Stimulated activated CD8-positive, alpha-beta memory T cell treated with anti-CD3 and anti-CD28 coated beads, Interleukin-4, amount 100 ng/mL, for 4 hours (primary cell): ENCODE measurements around the gene ATXN7L2.
"Not testable (repeated sequence)": the region's sequence is repeated elsewhere in the genome, so short reads cannot be mapped to it uniquely, and the experiment has no call there.

Source experiments
- DNase-seq, 2 donors: peaks; one replicate each; pipeline ENCODE4 v3.0.0-alpha.2; 2020; ENCODE audit warnings: low read depth in 2 of 2, low spot score in 1 of 2

Gene ATXN7L2, protein sequence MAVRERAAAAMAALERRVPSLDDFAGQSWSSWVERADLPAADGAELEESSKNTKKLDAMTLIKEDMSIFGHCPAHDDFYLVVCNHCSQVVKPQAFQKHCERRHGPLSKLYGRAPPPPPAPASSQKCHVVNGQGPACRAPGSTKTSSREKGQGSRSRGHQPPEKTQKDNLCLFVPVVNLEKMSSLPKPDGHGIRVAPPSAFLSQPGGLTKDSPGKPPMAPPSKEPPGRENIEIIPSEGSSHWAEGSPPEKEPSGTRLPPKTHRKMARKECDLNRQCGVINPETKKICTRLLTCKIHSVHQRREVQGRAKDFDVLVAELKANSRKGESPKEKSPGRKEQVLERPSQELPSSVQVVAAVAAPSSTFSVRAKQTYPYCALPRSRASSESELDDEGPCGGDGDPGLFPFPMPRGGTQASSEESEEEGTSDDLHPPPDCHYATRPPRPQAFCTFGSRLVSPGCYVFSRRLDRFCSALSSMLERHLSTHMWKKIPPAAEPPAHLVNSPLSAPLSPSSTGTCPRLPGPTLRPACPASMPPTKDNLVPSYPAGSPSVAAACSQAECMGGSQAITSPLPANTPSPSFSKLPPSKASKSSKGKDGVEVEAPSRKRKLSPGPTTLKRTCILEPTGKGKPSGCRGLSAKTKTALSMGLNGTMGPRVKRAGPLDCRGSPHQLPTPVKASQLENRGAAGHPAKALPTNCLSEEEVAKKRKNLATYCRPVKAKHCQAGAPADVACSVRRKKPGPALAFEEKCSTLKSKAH

DNA sequence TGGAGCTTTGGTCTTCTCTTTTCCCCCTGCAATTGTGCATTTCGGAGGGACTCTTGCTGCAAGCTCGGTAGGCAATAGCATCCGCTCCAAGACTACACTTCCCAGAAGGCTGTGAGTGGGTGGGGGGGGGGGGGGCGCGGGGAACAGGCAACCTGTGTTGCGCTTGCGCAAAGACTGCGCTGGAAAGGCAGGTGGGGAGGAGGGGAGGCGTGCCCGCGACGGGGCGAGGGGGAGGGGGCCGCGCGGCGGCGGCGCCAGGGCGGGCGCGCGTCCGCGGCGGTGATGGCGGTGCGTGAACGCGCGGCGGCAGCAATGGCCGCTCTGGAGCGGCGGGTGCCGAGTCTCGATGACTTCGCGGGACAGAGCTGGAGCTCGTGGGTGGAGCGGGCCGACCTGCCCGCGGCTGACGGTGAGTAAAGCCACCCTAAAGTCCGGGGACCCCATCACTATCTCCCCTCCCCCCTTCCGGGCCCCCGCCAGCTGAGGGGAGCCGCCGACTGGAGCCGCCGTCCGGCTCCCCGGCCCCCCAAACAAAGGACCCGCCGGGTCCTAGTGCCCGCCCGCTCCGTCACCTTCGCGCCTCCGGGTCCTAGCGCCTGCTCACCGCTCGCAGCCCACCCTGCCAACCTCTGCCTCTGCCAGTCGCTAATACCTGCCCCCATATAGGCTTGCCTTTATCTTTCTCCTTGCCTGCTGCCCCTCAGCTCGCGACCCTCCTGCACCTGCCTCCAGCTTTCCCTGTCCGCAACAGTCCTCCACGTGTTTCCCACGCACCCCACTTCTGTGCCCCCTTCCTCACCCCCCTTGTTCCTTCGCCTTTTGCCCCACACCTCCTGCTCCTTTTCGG is at the start of gene ATXN7L2:
Gene ATXN7L2, plus strand, starts transcription at position 234 of the 847 bp plus-strand sequence. Its CDS starts 49 bp downstream, at position 283.
- DNase-seq: peak; percentile 72 to 83

DNA sequence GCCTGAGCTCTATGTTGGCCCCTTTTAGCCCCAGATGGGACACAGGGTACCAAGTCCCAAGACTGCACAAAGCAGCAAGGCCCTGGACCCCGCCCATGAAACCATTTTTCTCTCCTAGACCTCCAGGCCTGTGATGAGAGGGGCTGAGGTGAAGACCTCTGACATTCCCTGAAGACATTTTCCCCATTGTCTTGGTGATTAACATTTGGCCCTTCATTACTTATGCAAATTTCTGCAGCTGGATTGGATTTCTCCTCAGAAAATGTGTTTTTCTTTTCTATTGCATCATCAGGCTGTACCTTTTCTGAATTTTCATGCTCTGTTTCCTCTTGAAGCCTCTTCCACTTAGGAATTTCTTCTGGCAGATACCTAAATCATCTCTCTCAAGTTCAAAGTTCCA is 49.2 kb upstream of the ATXN7L2 start:
- DNase-seq: no peak

DNA sequence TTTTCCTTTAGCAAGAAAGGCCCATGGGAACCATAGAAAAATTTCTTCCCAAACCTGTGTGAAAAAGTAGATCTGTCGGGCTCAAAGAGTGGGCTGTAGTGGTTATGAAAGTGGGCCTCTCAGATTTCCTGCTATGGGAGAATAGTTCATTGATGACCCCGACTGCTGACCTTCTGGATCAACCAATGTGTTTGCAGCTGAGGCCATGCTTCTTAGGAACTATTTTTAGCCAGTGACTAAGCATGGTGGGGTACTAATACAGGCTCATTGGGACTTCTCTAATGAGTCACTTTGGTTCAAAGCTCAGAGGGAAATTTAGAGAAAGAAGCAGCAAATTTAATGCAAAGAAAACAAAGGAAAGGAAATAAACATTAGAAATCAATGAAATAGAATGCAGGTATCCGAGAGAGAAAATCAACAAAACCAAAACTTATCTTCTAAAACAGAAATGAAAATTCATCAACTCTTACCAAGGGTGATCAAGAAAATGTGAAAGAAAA is 44.9 kb upstream of the ATXN7L2 start:
- DNase-seq: no peak

DNA sequence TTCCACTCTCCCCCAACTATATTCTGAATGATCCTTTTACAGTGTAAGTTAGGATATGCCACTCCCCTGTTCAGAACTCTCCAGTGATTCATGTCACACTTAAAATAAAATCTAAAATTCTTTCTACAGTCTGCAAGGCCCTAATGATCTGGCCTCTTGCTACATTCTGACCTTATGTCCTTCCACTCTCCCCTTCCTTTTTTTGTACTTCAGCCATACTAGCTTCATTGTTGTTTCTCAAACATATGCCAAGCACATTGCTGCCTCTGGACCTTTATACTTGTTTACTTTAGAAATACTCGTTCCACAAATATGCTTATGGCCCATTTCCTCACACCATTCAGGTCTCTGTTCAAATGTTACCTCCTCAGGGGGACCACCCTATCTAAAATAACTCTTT is 42.6 kb upstream of the ATXN7L2 start:
- no peak for DNase-seq

DNA sequence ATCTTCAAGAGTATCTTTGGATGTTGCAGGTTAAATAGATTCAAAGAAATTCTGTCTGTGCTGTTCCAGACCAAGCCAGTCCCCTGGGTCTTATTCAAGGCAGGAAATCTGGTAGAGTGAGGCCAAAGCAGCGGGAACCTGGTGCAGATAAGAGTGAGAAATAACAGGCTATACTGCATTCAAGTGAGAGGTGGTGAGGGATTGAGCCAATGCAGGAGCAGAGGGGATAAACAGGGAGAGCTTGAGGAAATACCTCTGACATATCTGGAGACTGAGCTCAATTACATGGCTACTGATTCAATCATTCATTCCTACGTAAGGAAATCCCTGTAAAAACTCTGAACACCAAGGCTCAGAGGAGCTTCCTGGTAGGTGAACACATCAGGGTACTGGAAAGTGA is 40.2 kb upstream of the ATXN7L2 start:
- DNase-seq: no peak

DNA sequence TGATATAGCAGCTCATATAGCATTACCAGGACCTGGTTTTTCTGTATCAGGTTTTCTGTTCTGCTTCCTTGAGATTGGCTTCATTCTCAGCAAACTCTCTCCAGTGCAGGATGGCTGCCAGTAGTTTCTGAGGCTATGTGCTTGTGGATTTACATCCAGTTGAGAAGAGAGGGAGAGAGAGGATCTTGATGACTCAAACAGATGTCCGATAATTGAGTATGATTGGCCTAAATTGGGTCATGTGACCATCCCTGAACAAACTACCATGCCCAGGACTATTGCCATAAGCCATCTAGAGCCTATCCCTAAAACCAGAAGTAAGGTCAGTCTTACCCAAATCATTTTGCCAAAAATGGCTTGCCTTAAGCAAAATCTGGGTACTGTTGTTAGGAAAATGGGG is 39.4 kb upstream of the ATXN7L2 start:
- no peak for DNase-seq

DNA sequence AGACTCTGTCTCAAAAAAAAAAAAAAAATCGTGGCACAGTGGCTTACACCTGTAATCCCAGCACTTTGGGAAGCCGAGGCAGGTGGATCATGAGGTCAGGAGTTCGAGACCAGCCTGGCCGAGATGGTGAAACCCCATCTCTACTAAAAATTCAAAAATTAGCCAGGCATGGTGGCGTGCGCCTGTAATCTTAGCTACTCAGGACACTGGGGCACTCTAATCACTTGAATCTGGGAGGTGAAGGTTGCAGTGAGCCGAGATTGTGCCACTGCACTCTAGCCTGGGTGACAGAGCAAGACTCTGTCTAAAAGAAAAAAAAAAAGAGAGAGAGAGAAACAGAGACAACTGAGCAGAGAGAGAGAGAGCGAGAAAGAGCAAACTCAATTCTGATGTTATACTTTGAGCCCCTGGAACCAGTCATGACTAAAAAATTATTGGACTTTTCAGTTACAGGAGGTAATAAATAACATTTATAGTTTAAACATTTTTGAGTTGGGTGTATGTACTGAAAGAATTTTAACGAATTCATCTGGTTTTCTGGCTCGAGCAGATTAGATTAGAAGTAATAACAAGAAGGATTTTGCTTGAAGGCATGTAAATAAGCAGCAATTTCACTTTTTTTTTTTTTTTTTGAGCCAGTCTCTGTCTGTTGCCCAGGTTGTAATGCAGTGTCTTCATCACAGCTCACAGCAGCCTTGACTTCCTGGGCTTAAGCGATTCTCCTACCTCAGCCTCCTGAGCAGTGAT is 37.6 kb upstream of the ATXN7L2 start:
- DNase-seq: not testable (repeated sequence)

DNA sequence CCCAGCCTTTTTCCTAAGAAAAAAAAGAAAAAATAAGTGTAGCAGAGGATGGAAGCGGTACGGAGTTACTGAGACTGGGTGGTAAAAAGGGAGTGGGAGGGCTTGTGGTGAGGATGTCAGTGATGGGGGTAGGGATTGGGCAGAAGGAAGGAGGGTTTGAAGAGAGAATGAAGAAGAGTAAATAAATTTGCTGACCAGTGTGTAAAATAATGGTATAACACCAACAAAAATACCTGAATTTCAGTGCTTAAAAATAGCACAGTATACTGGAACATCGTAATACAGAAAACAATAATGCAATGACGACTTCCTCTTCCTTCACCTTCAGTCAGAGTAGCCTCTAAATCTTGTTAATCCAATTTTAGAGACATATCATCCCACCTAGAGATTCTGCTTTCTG is 36.2 kb upstream of the ATXN7L2 start:
- no peak for DNase-seq

DNA sequence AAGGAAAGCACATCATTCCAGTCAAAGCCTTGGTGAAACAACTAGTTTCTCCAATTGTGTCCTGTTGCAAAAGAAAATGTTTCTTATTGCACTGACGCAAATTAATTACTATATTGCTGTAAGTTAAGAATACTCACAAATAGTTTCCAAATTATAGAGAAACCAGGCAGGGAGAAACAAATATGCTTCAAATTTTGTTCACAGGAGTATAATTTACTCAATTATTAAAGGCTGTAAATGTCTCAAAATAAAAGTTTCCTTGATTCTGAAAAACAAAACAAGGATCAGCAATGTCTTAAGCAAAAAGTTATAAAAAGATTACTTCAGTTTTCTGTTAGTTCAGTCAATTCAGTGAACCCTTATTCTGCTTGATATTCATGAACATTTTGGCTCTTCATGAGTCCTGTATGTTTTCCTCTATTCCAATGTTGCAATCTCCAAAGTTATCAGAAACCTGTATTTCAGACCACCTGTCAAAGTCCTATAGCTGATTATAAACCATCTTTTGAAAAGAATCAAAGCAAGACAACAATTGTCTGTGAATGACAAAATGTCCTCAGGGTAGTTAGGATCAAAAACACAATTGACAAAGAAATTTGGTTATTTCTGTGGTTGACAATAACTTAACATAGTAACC is 29.1 kb upstream of the ATXN7L2 start:
- DNase-seq: no peak

DNA sequence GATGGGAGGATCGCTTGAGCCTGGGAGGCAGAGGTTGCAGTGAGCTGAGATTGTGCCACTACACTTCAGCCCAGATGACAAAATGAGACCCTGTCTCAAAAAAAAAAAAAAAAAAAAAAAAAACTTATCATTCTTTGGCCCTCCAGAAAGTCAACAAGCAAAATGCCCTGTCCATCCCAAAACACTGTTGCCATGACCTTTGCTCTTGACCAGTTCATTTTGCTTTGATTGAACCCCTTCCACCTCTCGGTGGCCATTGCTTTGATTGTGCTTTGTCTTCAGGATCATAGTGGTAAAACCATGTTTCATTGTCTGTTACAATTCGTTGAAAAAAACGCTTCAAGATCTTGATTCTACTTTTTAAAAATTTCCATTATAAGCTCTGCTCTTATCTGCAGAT is 25.9 kb upstream of the ATXN7L2 start:
- DNase-seq: no peak

DNA sequence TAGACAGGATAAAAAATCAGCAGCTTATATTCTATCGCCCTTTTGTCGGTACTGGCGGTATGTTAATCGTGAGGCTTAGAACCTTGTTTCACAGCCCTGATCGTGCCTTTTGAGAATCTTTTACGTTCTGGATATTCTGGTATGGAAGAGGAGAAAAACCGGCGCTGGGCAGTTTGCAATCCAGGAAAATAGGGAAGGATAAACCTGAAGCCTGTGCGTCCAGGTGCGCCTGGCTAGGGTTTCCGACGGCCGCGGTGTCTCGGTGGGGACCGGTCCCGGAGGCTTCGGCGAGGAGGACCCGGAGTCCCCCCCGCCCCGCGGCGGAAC is 17.6 kb upstream of the ATXN7L2 start:
- no peak for DNase-seq

DNA sequence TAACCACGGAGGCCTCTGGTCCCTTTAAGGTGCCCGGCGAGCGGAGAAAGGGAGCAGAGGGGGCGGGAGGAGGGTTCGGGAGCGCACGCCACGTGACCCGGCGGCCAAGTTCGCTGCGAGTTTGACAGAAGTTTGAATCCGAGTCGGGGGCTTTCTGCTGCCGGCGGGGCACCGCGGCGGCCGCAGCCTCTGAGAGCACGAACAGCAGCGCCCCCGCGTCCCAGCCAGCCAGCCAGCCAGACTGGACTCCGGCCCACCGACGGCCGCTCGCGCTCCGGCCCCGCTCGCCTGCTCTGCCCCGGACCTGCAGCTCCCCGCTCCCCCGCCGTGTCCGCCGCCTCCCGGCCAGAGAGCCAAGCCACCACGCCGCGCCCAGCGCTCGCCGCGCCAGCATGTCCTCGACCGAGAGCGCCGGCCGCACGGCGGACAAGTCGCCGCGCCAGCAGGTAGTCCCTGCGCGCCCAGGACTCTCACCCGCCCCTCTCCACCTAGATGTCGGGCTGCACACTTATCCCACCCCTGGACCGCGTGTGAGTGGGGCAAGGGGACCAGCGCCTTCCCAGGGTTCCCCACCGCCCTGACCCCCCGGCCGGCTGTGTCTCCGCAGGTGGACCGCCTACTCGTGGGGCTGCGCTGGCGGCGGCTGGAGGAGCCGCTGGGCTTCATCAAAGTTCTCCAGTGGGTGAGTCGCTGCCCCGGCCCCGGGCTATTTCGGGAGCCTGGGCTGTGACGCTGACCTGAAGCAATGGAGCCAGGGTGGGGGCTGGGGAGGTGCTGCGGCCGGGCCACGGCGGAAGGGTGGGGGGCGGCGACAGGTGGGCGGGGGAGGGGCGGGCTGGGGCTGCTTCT is 17.0 kb upstream of the ATXN7L2 start, which contains the start of gene SYPL2:
Gene SYPL2, plus strand, starts transcription at position 95 of the 849 bp plus-strand sequence. Its CDS starts 298 bp downstream, at position 393.
- no peak for DNase-seq

DNA sequence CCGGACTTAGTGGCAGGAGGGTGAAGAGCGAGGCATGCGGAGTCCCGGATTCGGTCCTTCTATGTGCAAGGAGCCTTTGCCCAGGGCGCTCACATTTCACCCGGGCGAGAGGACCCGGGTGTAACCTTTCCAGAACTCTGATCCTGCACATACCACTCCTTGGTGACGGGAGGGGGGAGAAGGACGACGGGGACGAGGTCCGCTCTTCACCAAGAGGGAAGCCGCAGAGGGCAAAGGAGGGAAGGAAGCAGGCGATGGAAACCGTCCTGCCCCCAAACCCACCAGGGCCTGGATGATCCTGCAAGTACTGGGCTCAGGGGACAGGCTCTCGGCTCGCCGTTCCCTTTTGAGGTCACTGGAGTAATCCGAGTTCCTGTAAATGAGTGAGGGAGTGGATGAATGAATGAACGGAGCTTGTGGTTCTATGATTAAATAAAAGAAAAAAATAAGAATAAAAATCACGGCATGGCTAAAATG is 16.4 kb upstream of the ATXN7L2 start:
- DNase-seq: no peak

DNA sequence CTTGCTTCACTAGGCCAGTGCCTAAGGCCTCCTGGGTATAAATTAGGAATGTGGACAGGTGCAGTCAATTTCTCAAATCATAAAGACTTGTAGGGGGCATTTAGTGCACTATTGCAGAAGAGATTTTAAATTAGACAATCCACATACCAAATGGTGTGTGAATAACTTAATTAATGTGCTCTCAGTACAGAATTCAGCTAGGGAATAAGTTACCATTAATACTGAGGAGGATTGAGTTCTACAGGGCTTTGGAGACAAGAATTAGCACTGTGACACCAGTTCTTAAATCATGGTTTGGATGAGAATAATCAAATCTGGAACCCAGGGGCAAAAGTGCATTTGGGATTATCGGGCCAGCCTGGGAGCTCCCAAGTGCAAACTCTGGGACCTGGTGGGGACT is 15.6 kb upstream of the ATXN7L2 start:
- DNase-seq: no peak

DNA sequence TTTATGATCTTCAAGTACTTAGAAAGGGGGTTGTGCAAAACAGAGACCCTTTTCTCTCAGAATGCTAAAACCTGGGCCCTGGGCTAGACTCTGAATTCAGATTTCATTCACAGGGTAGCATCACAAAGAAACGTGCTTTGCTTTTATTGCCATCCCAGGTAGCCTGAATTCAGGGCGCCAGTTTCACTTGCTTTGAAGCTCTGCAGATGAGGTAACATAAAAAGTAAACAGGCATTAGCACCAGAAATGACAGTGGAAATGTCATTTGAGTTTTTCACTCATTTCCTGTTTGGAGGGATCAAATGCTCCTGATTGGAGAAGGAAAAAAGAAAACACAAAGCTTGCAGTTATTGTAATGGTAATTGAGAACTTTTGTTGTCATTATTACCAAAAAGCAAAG is 14.8 kb upstream of the ATXN7L2 start:
- no peak for DNase-seq

DNA sequence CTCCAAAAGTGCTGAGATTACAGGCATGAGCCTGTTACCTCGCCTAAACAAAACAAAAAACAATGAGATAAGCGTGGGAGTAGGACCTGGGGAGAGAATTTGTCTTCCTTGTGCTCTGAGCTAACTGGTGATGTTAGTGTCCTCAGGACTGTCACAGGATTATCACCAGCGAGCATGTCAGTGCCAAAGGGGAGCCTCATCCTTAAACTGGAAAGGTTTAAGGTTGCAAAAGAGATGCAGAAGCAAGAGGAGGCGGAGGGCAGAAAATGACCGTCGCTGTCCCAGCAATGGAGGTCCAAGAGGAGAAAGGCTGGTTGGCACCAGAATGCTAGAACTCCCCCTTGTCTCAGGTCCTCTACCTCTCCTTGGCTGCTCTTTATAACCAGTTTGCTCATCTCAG is 13.5 kb upstream of the ATXN7L2 start:
- no peak for DNase-seq

DNA sequence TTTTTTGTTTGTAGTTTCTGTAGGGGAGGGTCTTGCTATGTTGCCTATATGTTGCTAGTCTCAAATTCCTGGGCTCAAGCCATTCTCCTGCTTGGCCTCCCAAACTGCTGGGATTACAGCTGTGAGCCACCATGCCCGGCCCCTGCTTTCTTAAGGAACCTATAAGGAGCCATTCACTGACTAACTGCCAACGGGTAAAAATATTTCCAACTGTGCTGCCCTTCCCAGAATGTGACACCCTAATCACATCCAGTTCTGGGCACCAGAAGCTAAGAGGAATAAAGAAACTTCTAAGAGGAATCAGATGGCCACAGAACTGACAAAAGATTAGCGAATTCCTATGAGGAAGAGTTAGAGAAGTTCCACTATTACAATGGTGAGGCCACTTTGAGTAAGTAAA is 10.9 kb upstream of the ATXN7L2 start:
- no peak for DNase-seq

DNA sequence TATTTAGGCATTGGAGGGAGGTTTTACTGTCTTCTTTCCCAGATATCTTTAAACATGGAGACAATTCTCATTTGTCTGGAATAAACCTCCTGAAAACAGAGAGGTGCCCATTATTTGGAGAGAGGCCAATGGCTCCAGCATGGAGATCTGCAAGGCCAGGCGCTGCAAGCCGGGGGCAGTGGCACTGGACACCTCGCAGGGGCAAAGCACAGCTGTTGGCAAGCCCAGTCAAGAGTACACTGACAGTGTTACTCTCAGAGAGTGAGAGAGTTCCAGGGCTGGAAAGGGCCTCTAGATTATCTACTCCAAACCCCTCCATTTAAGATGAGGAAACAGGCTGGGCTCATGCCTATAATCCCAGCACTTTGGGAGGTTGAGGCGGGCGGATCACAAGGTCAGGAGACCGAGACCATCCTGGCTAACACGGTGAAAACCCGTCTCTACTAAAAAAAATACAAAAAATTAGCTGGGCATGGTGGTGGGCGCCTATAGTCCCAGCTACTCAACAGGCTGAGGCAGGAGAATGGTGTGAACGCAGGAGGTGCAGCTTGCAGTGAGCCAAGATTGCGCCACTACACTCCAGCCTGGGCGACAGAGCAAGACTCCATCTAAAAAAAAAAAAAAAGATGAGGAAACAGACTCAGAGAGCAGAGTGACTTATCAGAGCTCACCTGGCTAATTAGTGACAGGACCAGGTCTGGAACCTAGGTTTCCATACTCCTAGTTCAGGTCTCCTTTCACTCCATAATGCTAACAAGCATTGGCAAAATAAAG is 10.2 kb upstream of the ATXN7L2 start:
- DNase-seq: not testable (repeated sequence)
